GM18511 (cell line): ENCODE results near the gene EXOC3L2.
"Not testable (repeated sequence)": the region's sequence is repeated elsewhere in the genome, so short reads cannot be mapped to it uniquely, and the experiment has no call there.

Experiments
- ATAC-seq: cut with Tn5 transposase; IDR thresholded peaks from one replicate; pipeline ENCODE4 v1.9.1; 2021; ENCODE audit warnings: mild to moderate bottlenecking, moderate library complexity; ENCODE audit not compliant: unreplicated experiment

EXOC3L2 gene

DNA sequence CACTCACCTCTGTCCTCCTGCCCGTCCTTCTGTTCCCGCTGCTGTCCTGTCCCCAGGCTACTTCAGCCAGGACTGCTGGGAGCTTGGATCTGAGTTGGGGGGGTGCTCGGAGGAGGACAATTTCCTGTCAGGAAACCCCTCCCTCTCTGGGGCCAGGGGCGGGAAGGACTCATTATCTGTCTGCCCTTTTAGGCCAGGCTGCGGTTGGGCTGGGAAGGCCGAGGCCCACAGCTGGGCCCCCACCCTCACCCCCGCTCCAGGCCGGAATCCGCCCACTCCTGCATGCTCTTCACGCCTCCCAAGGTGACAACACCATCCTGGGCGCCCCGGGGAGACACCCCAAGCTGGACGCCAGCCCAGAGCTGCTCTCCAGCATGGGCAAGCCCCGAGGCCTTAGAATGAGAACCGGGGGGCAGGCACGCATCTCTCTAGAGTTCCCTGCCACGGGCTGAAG lies at the start of gene EXOC3L2:
EXOC3L2 (minus strand) TSS at position 74 of the 454 bp plus-strand sequence. CDS start 6,362 bp downstream, outside the sequence.
- no peak for ATAC-seq

DNA sequence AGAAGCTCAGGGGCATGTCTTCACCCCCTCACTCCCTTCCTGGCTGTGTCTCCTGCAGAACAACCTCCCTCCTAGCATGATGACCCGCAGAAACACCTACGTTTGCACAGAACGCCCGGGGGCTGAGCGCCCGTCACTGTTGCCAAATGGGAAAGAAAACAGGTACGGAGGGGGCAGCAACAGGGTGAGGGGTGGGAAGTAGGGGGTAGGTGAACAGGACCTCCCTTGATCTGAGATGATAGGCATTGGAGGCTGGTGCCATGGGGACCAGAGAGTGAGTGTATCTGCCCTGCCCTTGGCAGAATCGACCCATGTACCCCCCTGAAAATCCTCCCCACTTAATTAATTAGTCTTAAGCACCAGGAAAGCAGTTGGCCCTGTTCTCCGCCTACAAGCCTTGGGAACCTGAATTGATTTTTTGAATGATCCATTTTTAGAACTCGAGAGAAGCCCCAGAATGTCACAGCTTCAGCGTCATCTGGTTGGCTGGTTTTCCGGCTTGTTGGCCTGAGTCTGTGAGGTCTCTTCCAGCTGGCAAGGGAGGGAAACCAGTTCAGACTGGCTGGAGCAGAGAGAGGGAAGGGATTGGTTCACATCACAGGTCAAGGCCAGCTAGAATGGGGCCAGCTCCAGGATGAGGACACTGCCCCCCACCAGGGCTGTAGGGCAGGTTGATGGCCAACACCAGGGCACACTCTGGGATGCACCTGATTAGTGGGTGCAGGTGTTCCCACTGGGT lies 49.3 kb upstream of the EXOC3L2 start:
- no peak for ATAC-seq

GRCh38 chr19:45293682-45294081 lies 48.5 kb upstream of the EXOC3L2 start:
- ATAC-seq = no peak

GRCh38 chr19:45291834-45292233 lies 46.6 kb upstream of the EXOC3L2 start:
- no peak for ATAC-seq

GRCh38 chr19:45290381-45290931 lies 45.2 kb upstream of the EXOC3L2 start:
- ATAC-seq = no peak

- no peak for ATAC-seq
These were observed 38.3 kb upstream of the EXOC3L2 start for GRCh38 chr19:45283443-45284033.

- no peak for ATAC-seq
These were observed 35.3 kb upstream of the EXOC3L2 start for GRCh38 chr19:45280471-45280961.

DNA sequence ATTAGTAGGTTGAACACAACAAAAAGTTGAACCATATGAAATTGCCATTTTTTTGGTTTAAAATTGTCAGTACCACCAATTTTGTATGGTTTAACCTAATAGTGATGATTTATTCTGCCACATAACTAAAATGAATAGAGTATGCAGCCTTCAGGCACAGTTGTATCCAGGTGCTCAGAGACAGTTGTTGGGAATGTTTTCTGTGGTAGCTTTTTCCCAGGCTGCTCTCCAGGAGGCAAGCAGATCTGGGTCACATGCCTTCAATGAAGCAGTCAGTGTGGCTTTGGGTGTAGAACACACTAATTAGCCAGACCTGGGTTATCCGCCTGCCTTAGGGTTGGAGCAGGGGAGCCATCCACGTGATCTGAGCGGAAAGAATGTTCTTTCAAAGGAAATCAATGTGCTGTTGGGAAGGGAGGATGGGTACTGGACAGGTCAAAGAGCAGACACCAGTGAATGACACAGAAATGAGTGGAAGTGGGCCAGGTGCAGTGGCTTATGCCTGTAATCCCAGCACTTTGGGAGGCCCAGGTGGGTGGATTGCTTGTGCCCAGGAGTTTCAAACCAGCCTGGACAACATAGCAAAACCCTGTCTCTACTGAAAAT lies 34.5 kb upstream of the EXOC3L2 start:
- ATAC-seq = no peak

GRCh38 chr19:45278087-45278486 lies 32.9 kb upstream of the EXOC3L2 start:
- no peak for ATAC-seq

DNA sequence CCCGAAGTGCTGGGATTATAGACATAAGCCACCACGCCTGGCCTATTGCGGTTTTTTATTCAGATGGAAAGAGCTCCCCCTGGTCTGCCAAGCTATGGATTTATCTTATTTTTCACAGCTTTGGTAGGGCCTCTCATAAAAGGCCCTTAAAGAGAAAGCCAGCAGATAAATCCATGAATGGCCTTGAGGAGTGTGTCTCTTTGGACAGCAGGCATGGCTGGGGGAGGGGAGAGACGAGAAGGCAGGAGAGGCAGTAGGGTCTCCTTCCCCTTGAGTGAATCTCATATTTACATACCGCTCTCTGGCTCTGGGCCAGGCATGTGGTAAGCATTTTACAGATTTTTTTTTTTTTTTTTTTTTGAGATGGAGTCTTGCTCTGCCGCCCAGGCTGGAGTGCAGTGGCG lies 31.1 kb upstream of the EXOC3L2 start:
- ATAC-seq = no peak

DNA sequence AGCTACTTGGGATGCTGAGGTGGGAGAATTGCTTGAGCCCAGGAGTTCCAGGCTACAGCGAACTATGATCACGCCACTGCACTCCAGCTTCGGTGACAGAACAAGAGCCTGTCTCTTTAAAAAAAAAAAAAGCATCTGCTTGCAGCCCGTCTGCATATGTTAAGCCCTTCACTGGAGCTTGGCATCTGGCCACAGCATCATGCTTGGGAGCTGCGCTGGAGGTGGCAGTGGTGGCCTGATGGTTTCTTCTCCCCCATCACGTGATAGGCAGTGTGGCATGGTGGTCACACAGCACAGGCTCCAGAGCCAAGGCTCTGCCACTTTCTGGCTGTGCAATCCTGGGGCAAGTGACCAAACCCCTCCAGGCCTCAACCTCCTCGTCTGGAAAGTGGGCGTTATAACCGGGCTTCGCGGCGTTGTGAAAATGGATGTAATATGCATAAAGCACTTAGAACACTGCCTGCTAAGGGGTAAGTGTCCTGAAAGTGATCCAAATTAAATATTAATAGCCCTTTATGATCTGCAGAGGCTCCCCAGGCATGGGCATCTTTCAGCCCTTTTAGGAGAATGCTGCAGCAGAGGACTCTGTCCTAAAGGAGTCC lies 30.3 kb upstream of the EXOC3L2 start:
- no peak for ATAC-seq

GRCh38 chr19:45273521-45273855 lies 28.3 kb upstream of the EXOC3L2 start:
- ATAC-seq = no peak

DNA sequence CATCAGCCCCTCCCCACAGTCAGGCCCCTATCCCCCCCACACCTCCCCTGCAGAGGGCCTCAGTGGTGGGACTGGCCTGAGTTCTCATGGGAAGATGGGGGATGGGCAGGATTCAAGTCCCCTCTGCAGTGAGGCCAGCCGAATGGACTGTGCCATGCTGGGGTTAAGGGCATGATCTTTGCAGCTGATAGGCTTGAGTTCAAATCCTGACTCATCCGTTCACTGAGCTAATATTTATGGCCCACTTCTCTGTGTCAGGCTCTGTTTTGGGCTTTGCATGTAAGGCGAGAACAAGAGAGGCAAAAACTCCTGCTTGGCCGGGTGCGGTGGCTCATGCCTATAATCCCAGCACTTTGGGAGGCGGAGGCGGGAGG lies 26.5 kb upstream of the EXOC3L2 start:
- ATAC-seq = no peak

DNA sequence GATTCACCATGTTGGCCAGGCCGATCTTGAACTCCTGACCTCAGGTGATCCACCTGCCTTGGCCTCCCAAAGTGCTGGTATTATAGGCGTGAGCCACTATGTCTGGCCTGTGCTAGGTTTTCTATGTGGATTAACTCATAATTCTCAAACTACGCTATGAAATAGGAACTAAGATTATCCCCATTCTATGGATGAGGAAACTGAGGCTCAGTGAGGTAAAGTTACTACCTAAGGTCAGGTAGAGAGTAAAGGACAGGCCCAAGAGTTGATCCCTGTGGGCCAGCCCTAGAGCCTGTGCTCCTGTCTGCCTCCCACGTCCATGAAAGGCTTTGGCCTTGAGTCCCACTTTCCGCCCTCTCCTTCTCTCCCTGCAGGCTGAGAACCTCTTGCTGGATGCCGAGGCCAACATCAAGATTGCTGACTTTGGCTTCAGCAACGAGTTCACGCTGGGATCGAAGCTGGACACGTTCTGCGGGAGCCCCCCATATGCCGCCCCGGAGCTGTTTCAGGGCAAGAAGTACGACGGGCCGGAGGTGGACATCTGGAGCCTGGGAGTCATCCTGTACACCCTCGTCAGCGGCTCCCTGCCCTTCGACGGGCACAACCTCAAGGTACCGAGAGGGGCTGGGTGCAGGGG lies 26.0 kb upstream of the EXOC3L2 start:
- no peak for ATAC-seq

DNA sequence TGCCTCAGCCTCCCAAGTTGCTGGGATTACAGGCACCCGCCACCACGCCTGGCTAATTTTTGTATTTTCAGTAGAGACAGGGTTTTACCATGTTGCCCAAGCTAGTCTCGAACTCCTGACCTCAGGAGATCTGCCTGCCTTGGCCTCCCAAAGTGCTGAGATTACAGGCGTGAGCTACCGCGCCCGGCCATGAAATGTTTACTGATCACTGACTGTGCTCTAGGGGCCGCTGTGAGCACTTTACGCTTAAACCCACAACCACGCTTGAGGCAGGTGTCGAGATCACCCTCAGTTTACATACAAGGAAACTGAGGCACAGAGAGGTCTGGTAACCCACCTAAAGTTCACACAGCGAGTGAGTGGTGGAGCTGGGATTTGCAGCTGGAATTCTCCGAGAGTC lies 24.7 kb upstream of the EXOC3L2 start:
- ATAC-seq = not testable (repeated sequence)

GRCh38 chr19:45267296-45267695 lies 22.1 kb upstream of the EXOC3L2 start:
- no peak for ATAC-seq

DNA sequence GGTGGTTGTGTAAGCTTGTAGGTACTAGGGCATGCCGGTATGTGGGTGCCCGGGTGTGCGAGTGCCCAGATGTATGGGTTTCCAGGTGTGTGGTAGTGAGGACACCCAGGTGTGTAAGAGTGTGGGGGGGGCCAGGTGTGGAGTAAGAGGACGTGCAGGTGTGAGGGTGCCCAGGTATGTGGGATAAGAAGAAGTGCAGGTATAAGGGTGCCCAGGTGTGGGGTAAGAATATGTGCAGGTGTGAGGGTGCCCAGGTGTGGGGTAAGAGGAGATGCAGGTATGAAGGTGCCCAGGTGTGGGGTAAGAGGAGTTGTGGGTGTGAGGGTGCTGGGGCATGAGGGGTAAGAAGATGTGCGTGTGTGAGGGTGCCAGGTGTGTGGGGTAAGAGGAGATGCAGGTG lies 20.2 kb upstream of the EXOC3L2 start:
- ATAC-seq = no peak

DNA sequence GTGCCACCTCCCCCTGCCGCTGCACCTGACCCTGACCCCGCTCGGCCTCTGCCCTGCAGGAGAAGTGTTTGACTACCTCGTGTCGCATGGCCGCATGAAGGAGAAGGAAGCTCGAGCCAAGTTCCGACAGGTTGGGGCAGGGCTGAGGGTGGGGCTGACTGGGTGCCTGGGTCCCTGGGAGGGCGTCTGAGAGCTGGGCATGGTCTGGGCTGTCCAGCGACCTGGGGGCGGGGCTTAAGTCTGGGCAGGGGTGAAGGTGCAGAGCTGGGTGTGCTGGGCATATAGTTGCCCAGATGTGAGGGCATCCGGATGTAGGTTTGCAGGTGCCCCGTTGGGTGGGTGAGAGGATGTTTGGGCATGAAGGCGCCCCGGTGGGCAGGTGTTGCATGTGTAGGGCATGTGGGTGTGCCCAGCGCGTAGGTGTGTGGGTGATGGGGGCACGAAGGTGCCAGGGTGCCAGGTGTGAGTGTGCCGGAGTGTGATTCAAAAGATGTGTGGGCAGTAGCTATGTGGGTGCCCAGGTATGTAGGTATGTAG lies 19.6 kb upstream of the EXOC3L2 start:
- no peak for ATAC-seq

GRCh38 chr19:45263013-45263412 lies 17.8 kb upstream of the EXOC3L2 start:
- no peak for ATAC-seq

DNA sequence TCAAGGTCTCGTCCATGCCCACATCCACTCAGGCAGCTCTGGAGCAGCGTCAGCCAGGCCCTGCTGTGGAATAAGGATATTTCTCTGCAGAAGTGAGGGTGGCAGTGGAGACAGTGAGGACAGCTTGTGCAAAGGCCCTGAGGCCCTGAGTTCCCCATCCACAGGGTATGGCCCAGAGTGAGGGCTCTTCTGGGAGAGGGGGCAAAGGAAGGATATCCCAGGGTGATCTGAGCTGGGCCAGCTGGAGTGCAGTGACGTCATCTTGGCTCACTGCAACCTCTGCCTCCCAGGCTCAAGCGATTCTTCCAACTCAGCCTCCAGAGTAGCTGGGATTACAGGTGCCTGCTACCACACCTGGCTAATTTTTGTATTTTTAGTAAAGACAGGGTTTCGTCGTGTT lies 17.4 kb upstream of the EXOC3L2 start:
- no peak for ATAC-seq

- ATAC-seq = no peak
These were observed 13.7 kb upstream of the EXOC3L2 start for GRCh38 chr19:45258862-45259261.
